ENCODE data around the gene GRIN2C.

GRIN2C gene

DNA sequence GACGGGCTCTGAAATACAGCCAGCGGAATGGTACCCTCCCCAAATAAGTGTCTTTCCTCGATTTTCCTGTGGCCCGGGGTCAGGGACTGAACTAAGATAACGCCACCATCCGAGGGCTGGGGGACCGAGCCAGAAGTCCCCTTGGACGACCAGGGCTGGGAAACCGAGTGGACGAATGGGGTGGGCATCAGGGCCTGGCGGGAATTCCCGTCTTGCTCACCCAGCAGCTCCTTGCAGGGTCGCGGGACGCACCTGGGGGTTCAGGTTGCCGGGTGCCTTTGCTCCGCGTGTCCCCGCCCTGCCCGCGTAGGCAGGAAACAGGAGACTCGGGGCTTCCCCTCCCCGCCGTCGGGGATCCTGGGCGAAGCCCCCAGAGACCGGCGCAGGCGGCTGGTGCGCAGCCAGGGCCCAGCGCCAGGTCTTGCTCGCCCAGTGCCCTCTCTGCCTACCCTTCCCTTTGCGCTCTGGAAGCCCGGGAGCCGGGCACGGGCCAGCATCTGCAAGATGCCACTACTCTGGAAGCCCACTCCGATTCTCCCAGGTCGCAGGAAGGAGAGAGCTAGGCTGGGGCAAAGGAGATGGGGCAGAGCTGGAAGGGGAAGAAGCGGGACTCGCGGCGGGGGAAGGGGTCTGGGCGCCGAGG lies 665 bp upstream of the GRIN2C start:
- TF ChIP-seq, protein P1, sequence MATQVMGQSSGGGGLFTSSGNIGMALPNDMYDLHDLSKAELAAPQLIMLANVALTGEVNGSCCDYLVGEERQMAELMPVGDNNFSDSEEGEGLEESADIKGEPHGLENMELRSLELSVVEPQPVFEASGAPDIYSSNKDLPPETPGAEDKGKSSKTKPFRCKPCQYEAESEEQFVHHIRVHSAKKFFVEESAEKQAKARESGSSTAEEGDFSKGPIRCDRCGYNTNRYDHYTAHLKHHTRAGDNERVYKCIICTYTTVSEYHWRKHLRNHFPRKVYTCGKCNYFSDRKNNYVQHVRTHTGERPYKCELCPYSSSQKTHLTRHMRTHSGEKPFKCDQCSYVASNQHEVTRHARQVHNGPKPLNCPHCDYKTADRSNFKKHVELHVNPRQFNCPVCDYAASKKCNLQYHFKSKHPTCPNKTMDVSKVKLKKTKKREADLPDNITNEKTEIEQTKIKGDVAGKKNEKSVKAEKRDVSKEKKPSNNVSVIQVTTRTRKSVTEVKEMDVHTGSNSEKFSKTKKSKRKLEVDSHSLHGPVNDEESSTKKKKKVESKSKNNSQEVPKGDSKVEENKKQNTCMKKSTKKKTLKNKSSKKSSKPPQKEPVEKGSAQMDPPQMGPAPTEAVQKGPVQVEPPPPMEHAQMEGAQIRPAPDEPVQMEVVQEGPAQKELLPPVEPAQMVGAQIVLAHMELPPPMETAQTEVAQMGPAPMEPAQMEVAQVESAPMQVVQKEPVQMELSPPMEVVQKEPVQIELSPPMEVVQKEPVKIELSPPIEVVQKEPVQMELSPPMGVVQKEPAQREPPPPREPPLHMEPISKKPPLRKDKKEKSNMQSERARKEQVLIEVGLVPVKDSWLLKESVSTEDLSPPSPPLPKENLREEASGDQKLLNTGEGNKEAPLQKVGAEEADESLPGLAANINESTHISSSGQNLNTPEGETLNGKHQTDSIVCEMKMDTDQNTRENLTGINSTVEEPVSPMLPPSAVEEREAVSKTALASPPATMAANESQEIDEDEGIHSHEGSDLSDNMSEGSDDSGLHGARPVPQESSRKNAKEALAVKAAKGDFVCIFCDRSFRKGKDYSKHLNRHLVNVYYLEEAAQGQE (IDR thresholded peaks at IDR 0.05; ENCODE audit: insufficient read depth in 1 of 2, low read depth in 2 of 2, low read length in 2 of 2): no peak
- TF ChIP-seq POLR2AphosphoS5 (IDR thresholded peaks at IDR 0.05; ENCODE audit: low read depth, low read length) (no peak), FOXP2 (optimal IDR thresholded peaks at IDR 0.05; ENCODE audit: borderline replicate concordance, extremely low read depth, extremely low read length, insufficient read depth) (no peak), SIN3A (IDR thresholded peaks at IDR 0.05; ENCODE audit: borderline replicate concordance, insufficient read depth, low read length) (no peak), TAF1 (IDR thresholded peaks at IDR 0.05; ENCODE audit: borderline replicate concordance, insufficient read depth, low read length) (no peak)

GRCh38 chr17:74858672-74859458 lies 820 bp downstream of the GRIN2C start:
- TF ChIP-seq, protein P1 (IDR thresholded peaks at IDR 0.05; ENCODE audit: insufficient read depth in 1 of 2, low read depth in 2 of 2, low read length in 2 of 2): no peak
- TF ChIP-seq POLR2AphosphoS5 (IDR thresholded peaks at IDR 0.05; ENCODE audit: low read depth, low read length): no peak
- no peak for TF ChIP-seq TAF1 (IDR thresholded peaks at IDR 0.05; ENCODE audit: borderline replicate concordance, insufficient read depth, low read length)
- no peak for TF ChIP-seq SIN3A (IDR thresholded peaks at IDR 0.05; ENCODE audit: borderline replicate concordance, insufficient read depth, low read length)
- TF ChIP-seq FOXP2 (optimal IDR thresholded peaks at IDR 0.05; ENCODE audit: borderline replicate concordance, extremely low read depth, extremely low read length, insufficient read depth): no peak

DNA sequence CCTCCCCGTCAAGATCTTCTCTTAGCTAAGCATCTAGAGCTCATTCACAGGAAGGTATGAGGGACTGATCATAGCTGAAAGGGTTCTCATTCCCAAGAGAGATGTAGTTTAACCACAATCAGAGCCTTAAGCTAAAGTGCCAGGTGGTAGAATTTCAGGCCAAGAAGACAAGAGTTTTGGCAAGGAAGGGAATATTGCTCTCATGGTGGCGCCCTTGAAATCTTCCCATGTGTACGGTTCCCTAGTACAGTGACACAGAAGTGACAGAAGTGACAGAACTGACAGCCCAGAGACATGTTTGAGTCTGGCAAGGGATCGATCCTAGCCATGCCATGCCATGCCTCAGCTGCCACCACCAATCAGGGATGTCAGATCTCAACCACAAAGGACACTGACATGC lies 2.5 kb downstream of the GRIN2C start:
- no peak for TF ChIP-seq FOXP2 (optimal IDR thresholded peaks at IDR 0.05; ENCODE audit: borderline replicate concordance, extremely low read depth, extremely low read length, insufficient read depth)
- no peak for TF ChIP-seq TAF1 (IDR thresholded peaks at IDR 0.05; ENCODE audit: borderline replicate concordance, insufficient read depth, low read length)
- TF ChIP-seq SIN3A (IDR thresholded peaks at IDR 0.05; ENCODE audit: borderline replicate concordance, insufficient read depth, low read length): no peak
- no peak for TF ChIP-seq POLR2AphosphoS5 (IDR thresholded peaks at IDR 0.05; ENCODE audit: low read depth, low read length)
- TF ChIP-seq, protein P1 (IDR thresholded peaks at IDR 0.05; ENCODE audit: insufficient read depth in 1 of 2, low read depth in 2 of 2, low read length in 2 of 2): no peak

GRCh38 chr17:74856112-74856511 lies 3.6 kb downstream of the GRIN2C start:
- no peak for TF ChIP-seq SIN3A (IDR thresholded peaks at IDR 0.05; ENCODE audit: borderline replicate concordance, insufficient read depth, low read length)
- no peak for TF ChIP-seq POLR2AphosphoS5 (IDR thresholded peaks at IDR 0.05; ENCODE audit: low read depth, low read length)
- no peak for TF ChIP-seq FOXP2 (optimal IDR thresholded peaks at IDR 0.05; ENCODE audit: borderline replicate concordance, extremely low read depth, extremely low read length, insufficient read depth)
- no peak for TF ChIP-seq TAF1 (IDR thresholded peaks at IDR 0.05; ENCODE audit: borderline replicate concordance, insufficient read depth, low read length)
- TF ChIP-seq, protein P1 (IDR thresholded peaks at IDR 0.05; ENCODE audit: insufficient read depth in 1 of 2, low read depth in 2 of 2, low read length in 2 of 2): no peak

Data from PFSK-1 (cell line).